ENCODE data around the gene MEN1. TPM values are rescaled to one million over a fixed set of nuclear protein-coding genes. Genes with fewer than 3 reads are reported as not detected.

MEN1 gene
- total RNA-seq, 1 experiment from 2014 or later, result 54.5 TPM

GRCh38 chr11:64754124-64754918 lies 56.0 kb downstream of the MEN1 start:
- H3K27ac ChIP-seq (ENCODE audit: low read length), result no peak overlapping the region
- ChIA-PET CTCF (no interaction called here), POLR2A (no interaction called here)
- H3K27me3 ChIP-seq (ENCODE audit: control insufficient read depth, insufficient read depth, low read length), result no peaks in the 10 kb centered on the region
- H3K4me3 ChIP-seq (ENCODE audit: low read depth in 2 of 2, low read length in 2 of 2), result no peak overlapping the region
- in situ Hi-C loops (cut with HindIII; ENCODE audit: low pct_unique_long_range_greater_than_20kb, low sequenced_read_pairs) (no loop called here), intact Hi-C loops (cut with micrococcal nuclease; ENCODE audit: unreplicated experiment) (no loop called here)
- H3K9me3 ChIP-seq (ENCODE audit: control insufficient read depth, insufficient read depth, low read depth, low read length), result no peaks in the 10 kb centered on the region
- no TSS peak for BruUV-seq (replicated peaks)
- no peaks in the 10 kb centered on the region for H3K36me3 ChIP-seq (ENCODE audit: control insufficient read depth, insufficient read depth, low read length)
- no peaks in the 10 kb centered on the region for H3K4me1 ChIP-seq (ENCODE audit: control insufficient read depth, insufficient read depth, low read length)
- TF ChIP-seq TCF7L2 (IDR thresholded peaks at IDR 0.05; ENCODE audit: low read depth, low read length) (no peak), REST (IDR thresholded peaks at IDR 0.05; ENCODE audit: insufficient read depth in 1 of 2, low read depth in 2 of 2, low read length in 1 of 2) (no peak), SIN3A (IDR thresholded peaks at IDR 0.05; ENCODE audit: borderline replicate concordance, insufficient read depth, low read depth, low read length) (no peak), CTCF (IDR thresholded peaks at IDR 0.05) (no peak), POLR2AphosphoS5 (IDR thresholded peaks at IDR 0.05; ENCODE audit: low read depth, low read length) (no peak)
- DNase-seq (ENCODE audit: low read depth, low spot score) (no peak), ATAC-seq (no peak)

Other genes starting within 250 kb of the MEN1 start
- gene SLC22A12, start 219.3 kb downstream of the MEN1 start, total RNA-seq (2021; ENCODE audit: unreplicated experiment), result not detected
- gene NRXN2, start 87.4 kb downstream of the MEN1 start, total RNA-seq (2021; ENCODE audit: unreplicated experiment), result 0.15 TPM
- 3.7 TPM for gene RASGRP2, start 66.4 kb downstream of the MEN1 start, total RNA-seq (2021; ENCODE audit: unreplicated experiment)
- gene PYGM, start 50.6 kb downstream of the MEN1 start, total RNA-seq (2021; ENCODE audit: unreplicated experiment), result 0.39 TPM
- 360 TPM for gene SF1, start 32.0 kb downstream of the MEN1 start, total RNA-seq (2021; ENCODE audit: unreplicated experiment)
- 46.4 TPM for gene MAP4K2, start 7.3 kb downstream of the MEN1 start, total RNA-seq (2021; ENCODE audit: unreplicated experiment)
- 4.1 TPM for gene CDC42BPG, start 34.1 kb upstream of the MEN1 start, total RNA-seq (2021; ENCODE audit: unreplicated experiment)
- gene EHD1, start 68.1 kb upstream of the MEN1 start, total RNA-seq (2021; ENCODE audit: unreplicated experiment), result 186 TPM
- 28.8 TPM for gene ATG2A, start 106.7 kb upstream of the MEN1 start, total RNA-seq (2021; ENCODE audit: unreplicated experiment)
- 14.0 TPM for gene PPP2R5B, start 114.1 kb upstream of the MEN1 start, total RNA-seq (2021; ENCODE audit: unreplicated experiment)
- gene GPHA2, start 125.3 kb upstream of the MEN1 start, total RNA-seq (2021; ENCODE audit: unreplicated experiment), result not detected
- gene MAJIN, start 161.6 kb upstream of the MEN1 start, total RNA-seq (2021; ENCODE audit: unreplicated experiment), result not detected
- gene BATF2, start 186.4 kb upstream of the MEN1 start, total RNA-seq (2021; ENCODE audit: unreplicated experiment), result 1.6 TPM
- 177 TPM for gene ARL2, start 203.6 kb upstream of the MEN1 start, total RNA-seq (2021; ENCODE audit: unreplicated experiment)
- 51.5 TPM for gene SNX15, start 216.9 kb upstream of the MEN1 start, total RNA-seq (2021; ENCODE audit: unreplicated experiment)
- gene SAC3D1, start 230.7 kb upstream of the MEN1 start, total RNA-seq (2021; ENCODE audit: unreplicated experiment), result 55.6 TPM
- 0.23 TPM for gene NAALADL1, start 248.0 kb upstream of the MEN1 start, total RNA-seq (2021; ENCODE audit: unreplicated experiment)

Data from Panc1 (cell line).